Hematopoietic multipotent progenitor cell treated with erythropoietin and hydrocortisone succinate and interleukin-3 and kit ligand, for 17 days (in vitro differentiated cells): Measurements from ENCODE around the gene FAM81A.

Experiments used
- DNase-seq: peaks from one replicate; pipeline ENCODE4 v3.0.0-alpha.2; 2015; ENCODE audit warnings: low spot score

FAM81A gene

DNA sequence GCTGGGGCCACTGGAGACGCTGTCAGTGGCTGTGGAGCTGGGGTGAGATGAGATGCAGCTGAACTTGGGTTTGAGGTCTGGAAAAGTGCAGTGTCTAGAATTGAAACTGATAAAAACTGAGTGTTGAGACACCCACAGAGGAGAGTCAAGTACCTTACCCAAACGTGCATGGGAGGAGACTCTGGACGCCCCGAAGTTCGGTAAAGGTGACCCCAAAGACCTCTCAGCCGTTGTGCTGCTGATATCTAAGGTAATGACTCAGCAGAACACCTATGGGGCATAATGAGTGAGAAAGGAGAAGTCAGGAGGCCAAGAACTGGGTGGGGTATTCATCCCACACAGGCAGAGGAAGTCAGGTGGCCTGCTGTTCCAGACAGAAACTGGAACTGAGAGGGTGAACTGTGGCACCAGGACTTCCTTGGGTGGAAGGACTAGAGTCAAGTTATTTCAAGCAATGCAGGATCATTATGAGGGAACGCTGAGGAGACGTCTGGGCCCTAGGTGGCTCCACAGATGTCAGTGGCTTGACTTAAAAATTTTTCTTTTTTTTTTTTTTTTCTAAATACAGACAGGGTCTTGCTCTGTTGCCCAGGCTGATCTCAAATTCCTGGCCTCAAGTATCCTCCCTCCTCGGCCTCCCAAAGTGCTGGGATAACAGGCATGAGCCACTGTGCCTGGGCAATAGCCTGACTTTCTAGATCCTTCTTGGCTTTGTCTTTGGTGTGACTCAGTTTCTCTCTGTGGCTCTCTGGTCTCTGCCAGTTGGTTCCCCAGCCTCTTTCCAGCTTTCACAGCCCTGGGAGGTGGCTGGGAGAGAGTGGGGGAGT, 105.9 kb downstream of the FAM81A start:
- no peak for DNase-seq

- DNase-seq: no peak
These were observed 107.6 kb downstream of the FAM81A start for GRCh38 chr15:59545573-59545972.

GRCh38 chr15:59548501-59549226, 110.7 kb downstream of the FAM81A start:
- no peak for DNase-seq

DNA sequence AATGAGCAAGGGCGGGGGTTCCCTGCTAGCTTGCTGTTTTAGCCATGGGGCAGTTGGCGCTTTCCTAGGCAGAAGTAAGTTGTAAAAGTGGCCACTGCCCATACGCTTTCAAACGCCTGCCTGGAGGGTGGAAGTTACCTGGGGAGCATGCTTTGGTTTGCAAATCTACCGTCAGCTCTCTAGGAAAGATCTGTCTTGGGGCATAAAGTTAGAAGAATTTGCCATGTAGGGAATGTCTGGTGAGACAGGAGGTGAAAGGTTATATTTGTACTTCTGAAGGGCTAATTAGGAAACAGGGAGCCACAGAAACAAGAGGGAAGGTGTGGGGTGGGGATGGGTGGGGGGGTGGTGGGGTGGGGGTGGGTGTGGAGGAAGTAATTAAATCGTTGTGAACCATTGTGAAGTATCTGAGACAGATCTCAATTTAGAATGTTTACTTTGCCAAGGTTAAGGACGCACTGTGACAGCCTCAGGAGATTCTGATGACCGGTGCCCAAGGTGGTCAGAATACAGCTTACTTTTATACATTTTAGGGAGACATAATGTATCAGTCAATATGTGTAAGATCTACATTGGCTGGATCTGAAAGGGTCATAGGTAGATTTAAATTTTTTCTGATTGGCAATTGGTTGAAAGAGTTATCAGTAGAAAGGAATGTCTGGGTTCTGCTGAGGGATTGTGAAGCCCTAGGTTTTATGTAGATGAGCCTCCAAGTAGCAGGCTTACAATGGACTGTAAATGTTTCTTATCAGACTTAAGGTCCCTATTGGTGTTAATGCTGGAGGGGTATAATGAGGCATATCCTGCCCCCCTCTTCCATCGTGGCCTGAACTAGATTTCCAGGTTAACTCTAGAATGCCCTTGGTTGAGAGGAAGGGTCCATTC, 111.6 kb downstream of the FAM81A start:
- DNase-seq: no peak

DNA sequence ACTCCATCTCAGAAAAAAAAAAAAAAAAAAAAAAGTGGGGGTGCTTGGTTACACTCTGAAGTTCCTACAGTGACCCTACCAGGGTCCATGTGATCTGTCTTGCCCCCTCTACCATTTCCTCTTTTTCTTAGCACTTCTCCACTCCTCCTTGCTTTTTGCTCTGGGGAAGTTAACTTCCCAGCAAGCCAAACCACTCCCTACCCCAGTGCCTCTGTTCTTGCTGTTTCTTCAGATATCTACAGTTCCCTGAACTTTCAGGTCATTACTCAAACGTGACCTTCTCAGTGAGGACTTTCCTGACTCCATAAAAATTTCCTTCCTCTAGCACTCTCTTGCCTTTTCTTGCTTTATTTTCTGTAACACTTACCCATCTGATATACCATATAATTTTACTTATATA, 112.5 kb downstream of the FAM81A start:
- DNase-seq: no peak

DNA sequence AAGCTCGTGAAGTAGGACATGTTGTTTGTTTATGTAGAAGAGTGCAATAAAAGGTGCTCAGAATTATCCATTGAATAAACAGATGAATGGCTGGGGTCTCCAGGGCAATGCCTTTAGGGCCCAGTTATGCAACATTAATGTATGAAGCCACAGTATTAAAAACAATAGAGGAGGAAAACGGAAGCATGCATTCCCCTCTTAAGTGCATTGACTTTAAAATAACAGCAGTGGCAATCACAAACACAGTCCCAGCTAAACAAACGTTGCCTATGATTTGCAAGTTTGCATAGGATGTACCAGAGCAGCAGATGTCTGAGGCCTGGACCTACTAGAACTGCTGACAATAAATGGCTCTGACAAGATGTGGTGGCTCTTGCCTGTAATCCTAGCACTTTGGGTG, 113.0 kb downstream of the FAM81A start:
- DNase-seq: no peak

GRCh38 chr15:59553879-59554735, 116.1 kb downstream of the FAM81A start:
- DNase-seq: no peak

GRCh38 chr15:59555696-59556095, 117.7 kb downstream of the FAM81A start:
- DNase-seq: no peak

GRCh38 chr15:59556380-59556779, 118.4 kb downstream of the FAM81A start:
- DNase-seq: no peak

GRCh38 chr15:59557581-59557980, 119.6 kb downstream of the FAM81A start:
- no peak for DNase-seq

- no peak for DNase-seq
These were observed 120.9 kb downstream of the FAM81A start for GRCh38 chr15:59558851-59559250.

GRCh38 chr15:59561547-59561946, 123.6 kb downstream of the FAM81A start:
- no peak for DNase-seq

DNA sequence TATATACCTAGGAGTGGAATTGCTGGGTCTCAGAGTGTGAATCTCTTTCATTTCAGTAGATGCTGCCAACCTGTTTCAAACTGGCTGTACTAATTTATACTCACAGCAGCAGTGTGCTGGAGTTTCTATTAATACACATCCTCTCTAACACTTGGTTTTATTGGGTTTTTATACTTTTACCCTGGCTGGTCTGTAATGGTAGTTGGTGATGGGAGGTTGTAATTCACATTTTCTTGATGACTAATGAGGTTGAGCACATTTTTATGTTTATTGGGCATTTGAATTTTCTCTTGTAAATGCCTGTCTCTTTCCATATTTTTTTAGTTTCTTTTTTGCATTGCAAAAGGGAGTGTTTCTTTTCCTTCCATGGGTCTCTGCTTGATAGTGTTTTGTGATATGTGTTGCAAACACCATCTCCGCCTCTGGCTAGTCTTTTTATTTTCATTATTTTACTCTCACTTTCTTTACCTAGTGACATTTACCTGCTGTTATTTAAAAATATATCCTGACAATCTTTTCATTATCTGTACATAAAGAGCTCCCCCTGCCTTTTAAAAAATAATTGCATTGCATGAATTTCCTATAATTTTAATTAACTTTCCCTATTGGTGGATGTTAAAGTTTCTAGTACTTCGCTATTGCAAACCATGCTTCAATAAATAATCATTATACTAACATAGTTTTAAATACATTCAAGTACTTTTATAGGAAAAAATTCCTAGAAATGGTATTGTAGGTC, 124.6 kb downstream of the FAM81A start:
- no peak for DNase-seq

DNA sequence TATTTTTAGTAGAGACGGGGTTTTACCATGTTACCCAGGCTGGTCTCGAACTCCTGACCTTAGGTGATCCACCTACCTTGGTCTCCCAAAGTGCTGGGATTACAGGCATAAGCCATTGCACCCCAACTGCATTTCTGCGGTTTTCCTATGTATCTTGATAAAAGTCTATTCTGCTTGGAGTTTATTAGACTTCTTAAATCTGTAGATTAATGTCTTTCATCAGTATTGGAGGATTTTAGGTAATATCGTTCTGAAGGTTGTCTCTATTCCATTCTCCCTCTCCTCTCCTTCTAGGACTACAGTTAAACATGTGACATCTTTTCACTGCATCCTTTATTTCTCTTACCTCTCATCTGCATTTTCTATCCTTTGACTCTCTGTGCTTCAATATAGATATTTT, 127.3 kb downstream of the FAM81A start:
- DNase-seq: no peak

- DNase-seq: no peak
These were observed 129.3 kb downstream of the FAM81A start for GRCh38 chr15:59567324-59567723.

DNA sequence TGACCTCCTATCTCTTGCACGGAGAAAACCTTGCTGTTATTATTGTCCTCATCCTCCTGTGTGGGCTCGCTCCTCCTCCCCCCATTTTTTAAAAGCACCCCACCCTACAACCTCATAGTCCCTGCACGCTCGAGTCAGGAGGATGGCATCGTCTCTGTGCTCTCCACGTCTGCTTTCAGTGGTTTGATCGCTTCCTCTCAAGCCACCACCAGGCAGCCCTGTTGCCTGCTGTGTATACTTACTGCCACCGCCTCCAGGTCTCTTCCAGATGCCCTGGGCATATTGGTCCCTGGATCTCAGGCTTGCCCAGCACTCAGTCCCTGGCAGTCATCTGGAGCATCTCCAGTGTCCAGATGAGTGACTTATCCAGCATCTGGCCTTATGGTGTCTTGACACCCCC, 131.5 kb downstream of the FAM81A start:
- no peak for DNase-seq

DNA sequence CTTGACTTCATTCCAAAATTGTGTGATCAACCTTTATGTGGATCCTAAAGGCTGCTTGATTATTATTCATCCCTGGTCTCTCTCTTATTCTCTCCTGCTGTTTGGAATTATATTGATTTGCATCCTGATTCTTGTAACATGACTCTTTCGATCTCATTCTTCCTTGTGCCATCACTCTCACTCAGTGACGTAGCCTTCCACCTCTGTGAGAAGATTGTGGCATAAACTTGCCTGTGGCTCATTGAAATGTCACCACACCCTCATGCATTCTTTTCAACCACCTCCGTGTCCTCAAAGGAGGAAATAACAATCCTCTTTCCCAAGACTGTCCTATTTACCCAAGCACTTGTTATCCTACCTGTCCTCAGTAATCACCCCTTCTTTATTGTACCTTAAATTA, 132.3 kb downstream of the FAM81A start:
- no peak for DNase-seq

DNA sequence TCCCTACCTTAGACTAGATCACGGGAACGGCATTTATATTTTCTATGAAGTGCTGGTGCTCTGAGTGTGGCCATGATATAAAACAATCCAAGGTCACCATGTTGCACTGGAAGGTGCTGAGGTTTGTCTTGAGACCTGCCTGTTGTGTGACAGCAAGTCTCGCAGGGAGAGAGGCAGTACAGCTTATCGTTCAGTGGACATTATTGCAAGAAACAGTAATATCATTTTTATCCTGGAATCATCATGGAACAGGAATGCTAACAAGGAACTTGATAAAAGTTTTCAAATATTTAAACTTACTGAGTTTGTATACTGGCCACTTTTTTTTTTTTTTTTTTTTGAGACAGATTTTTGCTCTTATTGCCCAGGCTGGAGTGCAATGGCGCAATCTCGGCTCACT, 133.6 kb downstream of the FAM81A start:
- DNase-seq: no peak
